ENCODE data around the gene NME5. TPM values are rescaled to one million over a fixed set of nuclear protein-coding genes. Genes with fewer than 3 reads are reported as not detected.

NME5 gene
- total and polyA plus RNA-seq, 9 donors: 3.6 to 16.2 (median 6.2) TPM

DNA sequence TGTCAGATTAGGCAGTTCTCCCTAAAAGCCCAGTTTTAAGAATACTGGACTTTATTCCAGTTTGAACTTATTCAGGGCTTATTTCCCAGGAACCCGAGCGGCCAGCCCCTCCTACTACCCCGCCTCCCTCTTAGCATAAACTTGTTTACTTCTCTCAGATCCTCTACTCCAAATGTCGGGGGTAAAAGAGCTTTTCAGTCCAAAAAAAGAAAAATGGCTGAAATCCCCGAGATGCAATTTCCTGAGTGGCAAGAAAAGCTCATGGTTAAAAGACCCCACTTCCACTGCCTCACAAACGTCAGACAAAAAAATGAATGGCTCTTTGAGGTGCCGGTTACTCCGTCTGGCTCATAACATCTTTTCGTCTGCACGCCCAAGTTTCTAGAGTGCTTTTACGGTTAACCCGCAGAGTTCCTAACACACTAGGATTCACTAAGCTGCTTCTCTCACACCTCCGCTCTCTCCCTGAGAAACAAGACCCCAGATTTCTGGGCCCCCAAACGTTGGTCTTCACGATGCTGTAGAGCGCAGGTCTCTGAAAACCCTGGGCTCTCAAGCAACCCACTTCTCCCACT is 38.8 kb upstream of the NME5 start:
- no peaks in the 10 kb centered on the region for H3K27me3 ChIP-seq
- TF ChIP-seq EP300 (IDR thresholded peaks at IDR 0.05) (no peak), POLR2A (IDR thresholded peaks at IDR 0.05) (no peak)
- TF ChIP-seq, protein P1, sequence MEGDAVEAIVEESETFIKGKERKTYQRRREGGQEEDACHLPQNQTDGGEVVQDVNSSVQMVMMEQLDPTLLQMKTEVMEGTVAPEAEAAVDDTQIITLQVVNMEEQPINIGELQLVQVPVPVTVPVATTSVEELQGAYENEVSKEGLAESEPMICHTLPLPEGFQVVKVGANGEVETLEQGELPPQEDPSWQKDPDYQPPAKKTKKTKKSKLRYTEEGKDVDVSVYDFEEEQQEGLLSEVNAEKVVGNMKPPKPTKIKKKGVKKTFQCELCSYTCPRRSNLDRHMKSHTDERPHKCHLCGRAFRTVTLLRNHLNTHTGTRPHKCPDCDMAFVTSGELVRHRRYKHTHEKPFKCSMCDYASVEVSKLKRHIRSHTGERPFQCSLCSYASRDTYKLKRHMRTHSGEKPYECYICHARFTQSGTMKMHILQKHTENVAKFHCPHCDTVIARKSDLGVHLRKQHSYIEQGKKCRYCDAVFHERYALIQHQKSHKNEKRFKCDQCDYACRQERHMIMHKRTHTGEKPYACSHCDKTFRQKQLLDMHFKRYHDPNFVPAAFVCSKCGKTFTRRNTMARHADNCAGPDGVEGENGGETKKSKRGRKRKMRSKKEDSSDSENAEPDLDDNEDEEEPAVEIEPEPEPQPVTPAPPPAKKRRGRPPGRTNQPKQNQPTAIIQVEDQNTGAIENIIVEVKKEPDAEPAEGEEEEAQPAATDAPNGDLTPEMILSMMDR (IDR thresholded peaks at IDR 0.05): no peak
- H3K4me3 ChIP-seq: peak overlapping the region; percentile 54
- H3K27ac ChIP-seq: peak overlapping the region; percentile 5 to 88
- intact Hi-C loops (cut with DNase I): no loop called here
- no peaks in the 10 kb centered on the region for H3K9me3 ChIP-seq
- DNase-seq: no peak
- H3K36me3 ChIP-seq: no peaks in the 10 kb centered on the region
- peaks cover 5% of the 10 kb centered on the region for H3K4me1 ChIP-seq (ENCODE audit: insufficient read depth)
- 0 to 1% (median 0%) methylated on average over 16 of the region's 16 CpGs for WGBS, 3 donors

DNA sequence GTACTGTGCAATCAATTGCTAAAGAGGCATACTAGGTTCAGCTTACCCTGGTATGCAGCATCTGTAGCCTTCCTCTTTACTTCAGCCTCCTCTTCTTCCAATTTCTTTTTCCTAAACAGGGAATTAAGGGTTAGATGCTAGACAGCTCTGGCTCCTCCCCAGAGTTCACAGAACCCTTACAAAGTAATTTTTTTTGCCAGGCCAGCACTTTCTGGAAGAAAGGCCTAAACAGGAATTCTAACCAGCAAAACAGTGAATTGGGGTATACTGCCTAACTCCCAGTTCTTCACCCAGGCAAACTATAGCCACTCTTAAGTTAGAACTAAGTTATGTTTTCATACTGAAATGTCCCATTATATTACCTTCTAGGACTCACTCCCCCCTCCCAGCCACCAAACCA is 31.1 kb upstream of the NME5 start:
- H3K27ac ChIP-seq: no peak overlapping the region
- H3K4me1 ChIP-seq (ENCODE audit: insufficient read depth): no peaks in the 10 kb centered on the region
- DNase-seq: no peak
- intact Hi-C loops (cut with DNase I): no loop called here
- H3K4me3 ChIP-seq: no peak overlapping the region
- TF ChIP-seq, protein P1 (IDR thresholded peaks at IDR 0.05): no peak
- TF ChIP-seq EP300 (IDR thresholded peaks at IDR 0.05) (no peak), POLR2A (IDR thresholded peaks at IDR 0.05) (no peak)
- no peaks in the 10 kb centered on the region for H3K9me3 ChIP-seq
- H3K27me3 ChIP-seq: no peaks in the 10 kb centered on the region
- no peaks in the 10 kb centered on the region for H3K36me3 ChIP-seq

DNA sequence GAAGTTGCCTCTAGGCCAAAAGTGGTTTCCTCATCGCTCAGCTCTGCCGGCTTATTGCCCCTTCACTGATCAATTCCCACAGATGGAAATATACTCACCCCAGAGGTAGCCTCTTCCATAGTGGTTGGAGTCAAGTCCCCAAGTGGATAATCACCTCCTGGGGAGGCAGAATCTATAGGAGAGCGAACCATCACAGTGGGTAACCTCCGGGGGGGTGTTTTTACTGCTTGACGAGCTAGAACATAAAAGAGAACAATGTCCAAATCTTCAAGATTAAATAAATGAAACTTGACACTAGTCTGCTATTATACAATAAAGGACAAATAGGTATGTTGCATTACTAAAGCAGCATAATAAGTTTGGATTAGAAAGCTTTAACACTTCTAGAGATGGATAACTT is 29.9 kb upstream of the NME5 start:
- no peaks in the 10 kb centered on the region for H3K36me3 ChIP-seq
- TF ChIP-seq EP300 (IDR thresholded peaks at IDR 0.05): no peak
- TF ChIP-seq, protein P1 (IDR thresholded peaks at IDR 0.05): no peak
- TF ChIP-seq POLR2A (IDR thresholded peaks at IDR 0.05): no peak
- H3K27ac ChIP-seq: no peak overlapping the region
- H3K9me3 ChIP-seq: no peaks in the 10 kb centered on the region
- WGBS, 3 donors: 93 to 95% (median 93%) methylated on average over 5 of the region's 5 CpGs
- H3K27me3 ChIP-seq: no peaks in the 10 kb centered on the region
- H3K4me1 ChIP-seq (ENCODE audit: insufficient read depth): no peaks in the 10 kb centered on the region
- intact Hi-C loops (cut with DNase I): no loop called here
- DNase-seq: no peak
- no peak overlapping the region for H3K4me3 ChIP-seq

DNA sequence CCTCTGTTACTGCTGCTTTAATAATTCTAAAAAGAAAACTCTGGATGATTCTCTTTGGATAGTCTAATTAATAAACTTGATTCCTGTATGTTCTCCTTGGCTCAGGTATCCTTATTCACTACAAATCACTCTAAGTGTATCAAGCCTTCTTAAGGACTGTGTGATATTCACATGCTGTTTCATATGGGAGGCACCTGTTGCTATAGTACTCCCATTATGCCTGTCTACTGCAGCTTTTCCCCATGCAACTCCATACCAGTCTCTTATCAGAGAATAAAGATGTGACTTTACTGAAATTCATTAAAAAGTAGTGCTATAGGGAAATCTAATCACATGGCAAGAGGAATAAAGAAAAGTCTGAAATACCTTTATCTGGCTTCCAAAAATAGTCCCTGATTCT is 24.5 kb upstream of the NME5 start:
- intact Hi-C loops (cut with DNase I): no loop called here
- Histone ChIP-seq H3K27me3 (no peaks in the 10 kb centered on the region), H3K27ac (no peak overlapping the region), H3K4me1 (ENCODE audit: insufficient read depth) (no peaks in the 10 kb centered on the region), H3K36me3 (no peaks in the 10 kb centered on the region), H3K4me3 (no peak overlapping the region), H3K9me3 (no peaks in the 10 kb centered on the region)
- no peak for DNase-seq
- TF ChIP-seq, protein P1 (IDR thresholded peaks at IDR 0.05): no peak
- TF ChIP-seq POLR2A (IDR thresholded peaks at IDR 0.05) (no peak), EP300 (IDR thresholded peaks at IDR 0.05) (no peak)
